A549 treated with GW870086 at 1 μM for 4 hours (cell line): Measurements from ENCODE around the gene SNX21. TPM values are rescaled to one million over a fixed set of nuclear protein-coding genes. Genes with fewer than 3 reads are reported as not detected.

Source experiments
- total RNA-seq: library from RNA; stranded (reverse); fragments of 200-300 nt; extraction: Qiagen RNA extraction; gene quantifications from 5 replicates; pipeline ENCODE4 v1.2.3, GENCODE V29; 2022; ENCODE audit warnings: low read depth

The SNX21 gene, protein sequence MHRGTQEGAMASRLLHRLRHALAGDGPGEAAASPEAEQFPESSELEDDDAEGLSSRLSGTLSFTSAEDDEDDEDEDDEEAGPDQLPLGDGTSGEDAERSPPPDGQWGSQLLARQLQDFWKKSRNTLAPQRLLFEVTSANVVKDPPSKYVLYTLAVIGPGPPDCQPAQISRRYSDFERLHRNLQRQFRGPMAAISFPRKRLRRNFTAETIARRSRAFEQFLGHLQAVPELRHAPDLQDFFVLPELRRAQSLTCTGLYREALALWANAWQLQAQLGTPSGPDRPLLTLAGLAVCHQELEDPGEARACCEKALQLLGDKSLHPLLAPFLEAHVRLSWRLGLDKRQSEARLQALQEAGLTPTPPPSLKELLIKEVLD
- total RNA-seq = 8.9 to 11.5 TPM (median 10.1 TPM) in 5 replicates

DNA sequence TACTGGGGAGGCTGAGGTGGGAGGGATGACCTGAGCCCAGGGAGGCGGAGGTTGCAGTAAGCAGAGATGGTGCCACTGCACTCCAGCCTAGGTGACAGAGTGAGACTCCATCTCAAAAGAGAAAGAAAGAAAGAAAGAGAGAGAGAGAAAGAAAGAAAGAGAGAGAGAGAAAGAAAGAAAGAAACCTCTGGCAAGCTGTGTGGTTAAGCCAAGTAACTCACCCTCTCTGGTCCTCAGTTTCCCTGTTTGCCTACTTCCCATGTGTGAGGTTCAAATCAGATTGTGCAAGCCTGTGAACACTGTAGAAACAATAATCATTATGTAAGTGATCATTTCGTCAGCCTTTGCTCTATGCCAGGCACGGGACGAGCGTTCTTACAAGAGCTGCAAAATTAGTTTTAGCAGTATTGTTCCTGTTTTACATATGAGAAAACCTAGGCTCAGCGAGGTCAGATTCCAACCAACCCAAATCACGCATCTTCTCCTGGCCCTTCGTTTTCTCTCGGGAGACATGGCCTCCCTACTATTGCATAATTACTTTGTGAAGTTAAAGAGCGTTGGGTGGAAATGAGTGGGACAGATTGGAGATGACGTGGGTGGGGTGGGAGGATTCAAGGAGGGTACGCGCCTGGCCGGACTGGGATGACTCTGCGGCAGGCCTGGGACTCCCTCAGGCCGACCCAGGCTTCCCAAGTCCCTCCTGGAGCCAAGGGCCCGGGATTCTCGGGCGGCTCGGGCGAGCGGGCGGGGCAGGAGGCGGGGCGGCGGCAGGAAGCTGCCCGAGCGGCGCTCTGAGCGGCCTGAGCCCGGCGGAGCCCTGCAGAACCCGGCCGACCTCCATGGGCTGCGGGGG lies at the start of gene SNX21:
TSS of gene SNX21 (plus strand) at position 770 of the 853 bp plus-strand sequence. CDS start 121 bp downstream, outside the sequence.

DNA sequence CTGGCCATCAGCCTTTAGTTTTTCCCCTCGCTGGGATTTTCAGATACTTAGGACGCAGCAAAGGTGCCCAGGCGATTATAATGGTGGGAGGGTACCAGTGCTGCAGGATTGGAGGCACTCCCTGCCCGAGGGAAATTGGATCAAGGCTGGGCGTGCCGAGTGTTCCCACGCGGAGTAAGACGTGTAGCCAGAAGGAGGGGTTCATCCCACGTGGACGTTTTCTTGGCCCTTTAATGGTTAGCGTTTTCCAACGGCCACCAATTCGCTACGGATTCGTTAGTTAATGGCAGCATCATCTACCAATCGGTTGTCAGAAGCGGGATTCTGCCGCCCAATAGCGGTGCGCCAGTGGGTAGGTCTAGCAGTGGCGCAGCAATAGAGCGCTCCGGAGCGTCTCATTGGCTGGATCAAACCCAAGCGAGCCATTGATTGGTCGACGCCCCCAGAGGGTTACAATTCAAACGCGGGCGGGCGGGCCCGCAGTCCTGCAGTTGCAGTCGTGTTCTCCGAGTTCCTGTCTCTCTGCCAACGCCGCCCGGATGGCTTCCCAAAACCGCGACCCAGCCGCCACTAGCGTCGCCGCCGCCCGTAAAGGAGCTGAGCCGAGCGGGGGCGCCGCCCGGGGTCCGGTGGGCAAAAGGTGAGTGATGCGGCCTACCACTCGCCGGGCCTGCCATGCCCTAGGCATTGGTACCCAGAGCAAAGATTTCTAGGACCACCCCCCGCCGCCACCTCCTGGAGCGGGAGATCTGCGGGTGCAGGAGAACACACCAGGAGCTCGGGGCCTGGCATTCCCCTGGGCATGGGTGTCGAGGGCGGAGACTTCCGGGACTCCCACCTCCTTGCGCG lies 21.2 kb upstream of the SNX21 start, which contains the start of gene UBE2C:
TSS of gene UBE2C (plus strand) at position 488 of the 849 bp plus-strand sequence. CDS start at position 540, 52 bp downstream.

DNA sequence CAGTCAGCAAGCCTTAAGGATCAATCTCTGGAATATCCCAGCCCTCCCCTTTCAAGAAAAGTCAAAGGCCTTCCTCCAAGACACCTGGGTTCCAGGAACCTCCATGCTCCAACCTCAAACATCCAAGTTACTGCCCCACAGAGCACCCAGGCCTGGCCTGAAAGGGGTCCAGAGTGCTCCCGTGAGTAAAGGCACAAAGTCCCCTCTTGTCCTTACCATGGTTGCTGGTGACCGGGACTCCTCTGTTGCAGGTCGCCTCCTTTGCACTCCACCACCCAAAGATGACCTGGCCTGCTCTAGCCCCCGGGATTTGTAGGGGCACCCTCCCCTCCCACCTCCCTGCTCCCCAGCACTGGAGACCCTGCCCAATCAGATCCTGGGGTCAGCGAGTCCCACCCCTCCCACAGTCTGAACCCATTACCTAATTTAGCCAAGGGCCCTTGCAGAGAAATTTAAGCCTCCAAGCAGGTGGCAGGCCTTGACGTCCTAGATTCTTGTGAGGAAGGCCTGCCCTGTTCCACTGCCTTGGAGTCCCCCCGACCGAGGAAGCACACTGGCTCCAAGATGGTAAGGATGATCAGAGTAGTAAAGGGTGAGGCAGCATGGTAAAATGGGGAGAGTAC lies 6.5 kb upstream of the SNX21 start, which contains the start of gene TNNC2:
TSS of gene TNNC2 (minus strand) at position 283 of the 623 bp plus-strand sequence. CDS start at position 219, 64 bp downstream.

DNA sequence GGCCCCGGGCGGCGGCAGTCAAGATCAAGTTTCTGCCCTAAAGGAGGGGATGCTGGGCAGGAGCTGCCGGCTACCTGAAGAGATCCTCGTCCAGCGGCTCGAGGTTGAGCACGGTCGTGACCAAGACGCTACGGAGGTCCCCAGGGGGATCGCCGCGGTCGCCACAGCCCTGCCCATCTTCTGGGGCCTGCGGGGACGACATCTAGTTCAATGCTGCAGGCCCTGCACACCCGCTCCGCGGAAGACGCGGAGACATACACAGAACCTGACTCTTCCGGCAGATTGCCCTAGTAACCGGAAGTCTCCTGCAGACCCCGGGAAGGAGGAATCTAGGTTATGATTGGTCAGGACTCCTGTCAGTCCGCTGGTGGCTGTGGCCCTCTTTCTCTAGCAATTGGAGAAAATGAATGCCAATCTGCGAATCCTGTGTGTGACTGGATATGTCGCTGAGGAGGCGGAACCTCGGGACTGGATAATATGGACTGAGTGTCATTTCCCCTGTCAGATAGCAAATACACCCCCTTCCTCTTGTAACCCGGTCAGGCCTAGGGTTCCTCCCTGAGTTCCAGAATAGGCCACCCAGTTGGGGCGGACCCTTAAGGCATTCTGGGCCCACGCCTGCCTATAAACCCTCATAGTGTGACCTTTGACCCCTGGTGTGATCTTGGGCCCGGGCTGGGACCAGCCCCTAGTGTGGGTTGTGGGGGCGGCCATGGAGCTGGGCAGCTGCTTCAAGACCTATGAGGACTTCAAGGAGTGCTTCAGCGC lies 23.7 kb downstream of the SNX21 start, which contains the start of the genes ACOT8 and ZSWIM3:
TSS of gene ACOT8 (minus strand) at position 279 of the 768 bp plus-strand sequence. CDS start at position 202, 77 bp downstream.
TSS of gene ZSWIM3 (plus strand) at position 501 of the 768 bp plus-strand sequence. CDS start at position 713, 212 bp downstream.

DNA sequence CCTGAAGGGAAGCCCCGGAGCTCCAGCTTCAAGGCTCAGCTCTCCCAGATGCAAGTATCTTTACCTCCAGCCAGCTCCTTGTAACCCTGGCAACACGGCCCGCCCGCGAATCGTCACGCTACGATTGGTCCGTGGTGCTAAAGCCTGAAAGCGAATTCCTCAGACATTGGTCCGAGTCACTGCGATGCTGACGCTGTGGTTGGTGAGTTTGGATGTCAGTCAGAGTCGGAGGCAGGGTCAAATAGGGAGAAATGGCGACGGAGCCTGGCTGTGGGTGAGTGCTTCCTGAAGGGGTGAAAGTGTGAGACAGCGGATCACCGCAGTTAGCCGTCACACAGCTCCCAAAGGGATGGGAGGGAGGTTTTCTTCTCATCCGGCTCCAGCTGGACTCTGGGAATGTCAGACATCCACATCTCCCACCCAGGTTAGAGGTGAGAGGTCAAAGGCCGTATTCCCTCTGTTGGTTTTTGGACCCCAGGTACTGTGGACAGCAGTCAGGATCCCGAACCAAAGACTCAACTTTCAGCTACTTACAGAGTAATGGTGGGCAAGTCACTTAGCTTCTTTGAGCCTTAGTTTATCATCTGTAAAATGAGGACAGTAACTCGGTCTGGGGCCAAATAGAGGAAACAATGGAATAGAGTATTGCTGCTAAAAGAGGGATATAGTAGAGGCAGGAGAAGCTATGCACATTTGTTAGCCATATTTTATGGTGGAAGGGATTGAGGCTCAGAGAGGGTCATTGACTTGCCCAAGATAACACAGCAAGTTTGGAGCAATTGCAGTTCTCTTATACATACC lies 47.6 kb downstream of the SNX21 start, which contains the start of gene ZSWIM1:
TSS of gene ZSWIM1 (plus strand) at position 240 of the 801 bp plus-strand sequence. CDS start 1,366 bp downstream, outside the sequence.

DNA sequence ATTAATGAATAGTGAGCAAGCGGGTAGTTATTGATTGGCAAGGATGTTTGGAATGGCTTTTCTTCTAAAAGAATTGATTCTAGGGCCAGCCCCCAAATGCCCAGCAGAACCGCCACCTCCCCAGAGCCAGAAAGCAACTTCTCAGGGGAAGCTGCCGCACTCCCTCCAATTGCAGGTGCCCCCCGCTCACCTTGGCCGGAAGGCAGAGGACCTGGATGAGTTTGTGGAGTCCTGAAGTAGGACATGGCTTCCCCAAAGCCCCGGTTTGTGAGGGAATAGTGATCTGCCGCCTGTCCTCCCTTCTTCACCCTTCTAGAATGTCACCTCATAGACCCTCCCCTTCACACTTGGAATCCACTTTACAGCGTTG lies 53.7 kb downstream of the SNX21 start, which contains the start of gene SPATA25:
TSS of gene SPATA25 (minus strand) at position 277 of the 370 bp plus-strand sequence. CDS start at position 245, 32 bp downstream.

DNA sequence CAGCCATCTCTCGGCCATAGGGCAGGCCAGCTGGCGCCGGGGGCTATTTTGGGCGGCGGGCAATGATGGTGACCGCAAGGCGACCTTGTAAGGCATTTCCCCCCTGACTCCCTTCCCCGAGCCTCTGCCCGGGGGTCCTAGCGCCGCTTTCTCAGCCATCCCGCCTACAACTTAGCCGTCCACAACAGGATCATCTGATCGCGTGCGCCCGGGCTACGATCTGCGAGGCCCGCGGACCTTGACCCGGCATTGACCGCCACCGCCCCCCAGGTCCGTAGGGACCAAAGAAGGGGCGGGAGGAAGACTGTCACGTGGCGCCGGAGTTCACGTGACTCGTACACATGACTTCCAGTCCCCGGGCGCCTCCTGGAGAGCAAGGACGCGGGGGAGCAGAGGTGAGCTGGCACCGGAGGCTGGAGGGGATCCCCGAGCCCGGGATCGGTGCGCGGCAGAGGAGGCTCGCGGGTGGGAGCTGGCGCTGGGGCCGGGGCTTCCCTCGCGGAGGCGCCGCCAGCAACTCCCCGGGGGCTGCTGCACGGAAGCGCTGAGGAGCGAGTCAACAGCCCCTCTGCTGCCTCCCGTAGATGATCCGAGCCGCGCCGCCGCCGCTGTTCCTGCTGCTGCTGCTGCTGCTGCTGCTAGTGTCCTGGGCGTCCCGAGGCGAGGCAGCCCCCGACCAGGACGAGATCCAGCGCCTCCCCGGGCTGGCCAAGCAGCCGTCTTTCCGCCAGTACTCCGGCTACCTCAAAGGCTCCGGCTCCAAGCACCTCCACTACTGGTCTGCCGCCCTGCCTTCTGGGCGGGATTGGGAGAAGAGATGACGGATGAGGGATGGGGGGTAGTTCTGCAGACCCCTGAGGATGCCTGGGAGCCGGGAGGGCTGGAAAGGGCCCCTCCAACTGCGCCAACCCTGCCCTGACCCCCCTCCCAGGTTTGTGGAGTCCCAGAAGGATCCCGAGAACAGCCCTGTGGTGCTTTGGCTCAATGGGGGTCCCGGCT lies 57.7 kb downstream of the SNX21 start, which contains the start of the genes CTSA and NEURL2:
TSS of gene CTSA (plus strand) at position 351 of the 999 bp plus-strand sequence. CDS start at position 585, 234 bp downstream.
TSS of gene NEURL2 (minus strand) at position 224 of the 999 bp plus-strand sequence. CDS start at position 7, 217 bp downstream.

Other genes with a start within 250 kb of the SNX21 start
- not detected in 5 replicates for gene WFDC10A, start 204.1 kb upstream of the SNX21 start, total RNA-seq
- not detected in 5 replicates for gene WFDC9, start 202.5 kb upstream of the SNX21 start, total RNA-seq
- not detected in 5 replicates for gene WFDC11, start 163.6 kb upstream of the SNX21 start, total RNA-seq
- not detected in 5 replicates for gene WFDC13, start 131.8 kb upstream of the SNX21 start, total RNA-seq
- gene WFDC10B, start 128.8 kb upstream of the SNX21 start, total RNA-seq = not detected in 5 replicates
- gene SPINT4, start 111.5 kb upstream of the SNX21 start, total RNA-seq = not detected in 5 replicates
- gene WFDC3, start 41.9 kb upstream of the SNX21 start, total RNA-seq = 0.41 to 0.44 TPM in 2 of 5 replicates, not detected in the others
- gene DNTTIP1, start 41.8 kb upstream of the SNX21 start, total RNA-seq = 32.4 to 37.0 TPM (median 36.3 TPM) in 5 replicates
- 225 to 255 TPM (median 251 TPM) in 5 replicates for gene UBE2C, start 21.2 kb upstream of the SNX21 start, total RNA-seq
- gene TNNC2, start 6.5 kb upstream of the SNX21 start, total RNA-seq = 0.28 TPM in 2 of 5 replicates, not detected in the others
- gene ACOT8, start 23.6 kb downstream of the SNX21 start, total RNA-seq = 17.5 to 19.4 TPM (median 18.7 TPM) in 5 replicates
- 1.3 to 1.7 TPM (median 1.5 TPM) in 5 replicates for gene ZSWIM3, start 23.8 kb downstream of the SNX21 start, total RNA-seq
- gene ZSWIM1, start 47.4 kb downstream of the SNX21 start, total RNA-seq = 4.8 to 6.4 TPM (median 5.8 TPM) in 5 replicates
- 0.56 to 0.74 TPM (median 0.69 TPM) in 5 replicates for gene SPATA25, start 53.8 kb downstream of the SNX21 start, total RNA-seq
- 0.99 to 1.3 TPM (median 1.1 TPM) in 5 replicates for gene NEURL2, start 57.4 kb downstream of the SNX21 start, total RNA-seq
- gene CTSA, start 57.5 kb downstream of the SNX21 start, total RNA-seq = 93.0 to 122 TPM (median 112 TPM) in 5 replicates
- 1.5 to 2.2 TPM (median 1.6 TPM) in 5 replicates for gene PLTP, start 78.4 kb downstream of the SNX21 start, total RNA-seq
- 28.9 to 34.6 TPM (median 34.0 TPM) in 5 replicates for gene PCIF1, start 100.9 kb downstream of the SNX21 start, total RNA-seq
- 6.9 to 9.6 TPM (median 8.9 TPM) in 5 replicates for gene ZNF335, start 138.4 kb downstream of the SNX21 start, total RNA-seq
- gene MMP9, start 175.1 kb downstream of the SNX21 start, total RNA-seq = 0.25 to 0.61 TPM (median 0.46 TPM) in 5 replicates
- 11.7 to 15.2 TPM (median 15.1 TPM) in 5 replicates for gene SLC12A5, start 195.4 kb downstream of the SNX21 start, total RNA-seq